ENCODE measurements around the gene KCNV2. TPM values are rescaled to one million over a fixed set of nuclear protein-coding genes. Genes with fewer than 3 reads are reported as not detected.

The KCNV2 gene
- total RNA-seq, 1 donor from 2014 or later: not detected

DNA sequence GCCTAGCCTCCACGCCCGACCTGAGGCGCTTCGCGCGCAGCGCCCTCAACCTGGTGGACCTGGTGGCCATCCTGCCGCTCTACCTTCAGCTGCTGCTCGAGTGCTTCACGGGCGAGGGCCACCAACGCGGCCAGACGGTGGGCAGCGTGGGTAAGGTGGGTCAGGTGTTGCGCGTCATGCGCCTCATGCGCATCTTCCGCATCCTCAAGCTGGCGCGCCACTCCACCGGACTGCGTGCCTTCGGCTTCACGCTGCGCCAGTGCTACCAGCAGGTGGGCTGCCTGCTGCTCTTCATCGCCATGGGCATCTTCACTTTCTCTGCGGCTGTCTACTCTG is 1.4 kb downstream of the KCNV2 start:
- DNase-seq (ENCODE audit: low spot score): no peak

DNA sequence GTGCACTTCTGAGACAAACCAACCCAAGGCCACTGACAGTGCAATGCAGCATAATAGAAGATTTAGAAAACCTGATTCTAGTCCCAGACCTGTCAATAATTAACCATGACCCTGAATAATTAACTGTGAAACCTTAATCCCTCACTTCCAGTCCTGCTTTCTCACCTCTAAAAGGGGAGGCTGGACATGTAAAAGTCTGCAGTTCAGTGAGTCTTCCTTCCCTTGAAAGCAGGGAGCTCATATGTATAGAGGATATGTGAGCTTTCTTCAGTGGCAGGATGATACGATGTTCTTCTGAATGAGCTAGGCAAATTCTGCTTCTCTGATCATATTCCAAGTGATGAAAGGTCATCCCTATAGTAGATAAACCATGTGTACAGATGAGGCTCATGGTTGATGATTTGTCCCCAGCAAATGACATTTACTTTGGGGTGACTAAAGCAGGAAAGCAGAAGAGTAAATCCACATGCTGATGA is 2.9 kb downstream of the KCNV2 start:
- DNase-seq (ENCODE audit: low spot score): no peak

DNA sequence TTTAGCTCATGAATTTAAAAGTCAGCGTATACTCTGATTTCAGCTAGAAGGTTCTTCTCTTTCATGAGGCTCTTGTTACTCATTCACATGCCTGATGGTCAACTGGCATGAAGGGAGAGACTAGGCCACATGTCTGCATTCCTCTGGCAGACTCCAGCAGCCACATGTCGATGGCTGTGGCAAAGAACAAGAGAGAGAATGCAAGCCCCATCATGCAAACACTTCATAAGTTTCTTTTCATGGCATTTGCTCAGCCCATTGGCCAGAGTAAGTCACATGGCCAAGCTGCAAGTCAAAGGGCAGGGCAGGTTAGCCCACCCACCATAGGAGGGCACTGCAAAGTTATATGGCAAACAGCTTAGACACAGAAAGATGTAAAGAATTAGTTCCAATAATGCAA is 5.4 kb downstream of the KCNV2 start:
- DNase-seq (ENCODE audit: low spot score): no peak

DNA sequence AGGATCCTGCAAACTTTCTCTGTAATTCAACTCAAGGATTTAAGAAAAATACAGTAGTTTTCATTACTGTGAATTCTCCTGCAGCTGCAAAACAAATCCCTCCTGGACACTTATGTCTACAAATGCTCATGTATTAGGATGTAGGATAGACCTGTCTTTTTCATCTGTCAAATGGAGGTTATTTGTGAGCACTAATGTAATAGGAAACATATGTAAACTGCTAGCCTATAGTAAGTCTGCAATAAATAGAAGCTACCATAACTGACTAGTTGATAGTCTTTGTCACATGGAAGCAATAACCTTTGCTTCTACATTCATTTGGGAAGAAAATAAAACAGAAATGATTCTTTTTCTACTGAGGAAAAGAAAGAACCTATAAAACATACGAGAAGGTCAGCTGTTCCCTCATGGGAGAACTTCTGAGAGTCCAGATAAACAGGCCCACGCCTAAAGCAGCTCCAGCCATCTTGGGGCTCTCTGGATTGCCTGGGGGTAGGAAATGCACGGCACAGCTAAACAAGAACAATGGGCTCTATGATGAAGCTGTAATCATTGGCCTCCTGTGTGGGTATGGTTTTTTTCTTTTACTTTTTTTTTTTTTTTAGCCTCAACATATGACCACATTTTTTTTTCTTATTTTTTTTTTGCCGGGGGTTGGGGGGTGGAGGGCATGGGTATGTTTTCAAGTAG is 6.2 kb downstream of the KCNV2 start:
- no peak for DNase-seq (ENCODE audit: low spot score)

DNA sequence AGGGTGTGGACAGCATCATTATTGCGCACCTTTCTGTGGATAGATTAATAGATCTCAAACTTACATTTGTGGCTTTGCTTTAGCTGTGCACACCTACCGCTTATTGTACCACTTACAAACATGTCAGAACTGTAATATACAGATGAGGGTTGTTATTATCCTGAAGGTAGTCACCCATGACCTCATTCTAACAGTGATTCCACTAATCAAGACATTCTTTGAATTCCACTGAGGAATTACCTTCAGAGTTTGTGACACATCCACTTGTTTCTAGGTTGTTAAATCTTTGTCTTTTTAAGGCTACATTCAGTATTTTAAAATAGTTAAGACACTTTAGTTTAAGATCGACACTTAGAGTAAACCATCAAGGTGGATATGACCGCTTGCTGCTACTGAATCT is 7.8 kb downstream of the KCNV2 start:
- no peak for DNase-seq (ENCODE audit: low spot score)

DNA sequence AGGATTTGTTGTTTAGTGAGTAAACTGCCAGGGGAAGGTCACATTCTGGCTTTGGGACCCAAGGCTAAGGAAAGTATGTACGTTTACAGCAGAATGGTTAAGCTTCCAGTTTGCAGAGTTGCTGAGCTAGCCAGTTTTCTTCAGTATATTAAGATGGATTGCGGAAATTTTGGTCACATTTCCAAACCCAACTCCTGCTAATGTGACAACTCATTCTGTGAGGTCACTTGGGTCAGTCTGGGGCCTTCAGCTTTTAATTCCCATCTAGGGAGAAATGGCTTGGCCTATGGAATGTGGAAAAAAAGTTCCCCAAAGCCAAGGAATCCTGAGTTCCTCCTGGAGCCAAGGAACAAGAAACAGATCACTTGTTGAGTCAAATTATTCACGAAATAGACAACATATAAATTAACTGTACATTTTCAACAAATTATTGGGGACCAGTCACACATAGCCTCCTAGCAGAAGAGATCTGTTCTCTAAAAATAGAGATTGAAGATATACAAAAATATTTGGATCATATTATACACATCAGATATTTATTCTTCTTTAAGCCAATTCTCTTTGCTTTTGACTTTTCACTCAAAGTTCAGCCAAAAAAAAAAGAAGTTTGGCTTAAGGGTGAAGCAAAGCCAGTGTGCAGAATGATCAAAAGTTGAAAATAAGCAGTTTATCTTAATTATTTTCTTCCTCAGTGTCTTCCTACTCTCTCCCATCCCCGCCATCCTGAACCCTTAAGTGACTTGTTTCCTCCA is 8.8 kb downstream of the KCNV2 start:
- no peak for DNase-seq (ENCODE audit: low spot score)

DNA sequence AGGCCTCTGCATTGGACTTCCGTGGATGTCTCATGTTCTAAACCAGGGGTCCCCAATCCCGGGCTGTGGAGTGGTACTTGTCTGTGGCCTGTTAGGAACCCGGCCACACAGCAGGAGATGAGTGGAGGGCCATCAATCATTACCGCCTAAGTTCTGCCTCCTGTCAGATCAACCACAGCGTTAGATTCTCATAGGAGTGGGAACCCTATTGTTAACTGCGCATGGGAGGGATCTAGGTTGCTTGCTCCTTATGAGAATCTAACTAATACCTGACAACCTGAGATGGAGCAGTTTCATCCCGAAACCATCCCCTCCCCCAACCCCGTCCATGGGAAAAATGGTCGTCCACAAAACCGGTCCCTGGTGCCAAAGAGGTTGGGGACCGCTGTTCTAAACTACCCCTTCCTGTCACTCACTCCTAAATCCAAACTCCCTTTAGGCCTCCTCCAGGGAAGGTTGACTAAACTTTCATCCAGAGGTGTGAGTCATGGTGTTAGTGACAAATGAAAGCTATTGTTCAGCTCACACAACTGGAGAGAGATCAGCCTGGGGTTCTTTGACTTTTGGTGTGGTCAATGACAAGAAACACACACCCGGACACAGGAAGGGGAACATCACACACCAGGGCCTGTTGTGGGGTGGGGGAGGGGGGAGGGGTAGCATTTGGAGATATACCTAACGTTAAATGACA is 9.5 kb downstream of the KCNV2 start:
- DNase-seq (ENCODE audit: low spot score): no peak

DNA sequence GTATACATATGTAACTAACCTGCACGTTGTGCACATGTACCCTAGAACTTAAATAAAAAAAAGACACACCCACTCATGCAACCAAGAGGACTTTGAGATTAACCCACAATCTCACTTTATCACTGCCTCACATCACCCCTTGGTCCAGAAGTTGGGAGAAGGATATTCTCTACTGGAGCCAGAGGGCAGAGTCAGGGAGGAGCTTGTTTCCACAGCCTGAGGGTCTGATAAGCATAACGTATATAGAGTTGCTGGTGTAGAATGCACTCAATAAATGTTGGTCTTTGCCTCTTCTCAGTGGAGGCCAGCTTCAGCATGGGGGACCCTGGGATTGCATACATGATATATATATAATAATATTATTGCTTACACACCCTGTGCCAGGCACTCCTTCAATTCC is 10.1 kb downstream of the KCNV2 start:
- no peak for DNase-seq (ENCODE audit: low spot score)

DNA sequence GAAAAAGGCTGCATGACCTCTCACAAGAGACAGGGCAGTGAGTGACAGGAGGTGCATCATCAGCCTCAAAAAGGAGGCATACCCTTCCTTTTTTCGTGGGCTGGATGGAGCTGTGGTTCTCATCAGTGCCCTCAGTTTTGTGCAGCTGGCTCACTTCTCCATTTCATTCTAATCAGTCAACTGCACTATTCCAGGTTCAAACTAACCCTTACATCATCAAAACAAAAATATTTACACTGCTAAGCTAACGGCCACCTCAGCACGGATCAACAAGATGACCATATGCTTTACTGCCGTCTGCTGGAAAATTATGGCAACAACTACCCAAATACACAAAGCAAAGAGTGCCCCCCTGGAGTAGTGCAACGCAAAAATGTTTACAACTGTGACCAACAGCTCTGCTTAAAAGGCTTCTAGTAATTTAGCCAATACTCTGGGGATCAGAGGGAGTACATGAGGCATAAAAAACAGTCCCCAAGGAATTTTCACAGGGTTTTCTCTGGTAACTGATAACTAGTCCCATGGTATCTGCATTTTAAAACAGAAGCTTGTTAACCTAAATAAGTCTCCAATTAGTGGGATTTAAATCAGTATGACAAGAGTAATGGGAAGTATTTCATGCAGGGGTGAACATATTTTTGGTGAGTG is 10.8 kb downstream of the KCNV2 start:
- DNase-seq (ENCODE audit: low spot score): no peak

DNA sequence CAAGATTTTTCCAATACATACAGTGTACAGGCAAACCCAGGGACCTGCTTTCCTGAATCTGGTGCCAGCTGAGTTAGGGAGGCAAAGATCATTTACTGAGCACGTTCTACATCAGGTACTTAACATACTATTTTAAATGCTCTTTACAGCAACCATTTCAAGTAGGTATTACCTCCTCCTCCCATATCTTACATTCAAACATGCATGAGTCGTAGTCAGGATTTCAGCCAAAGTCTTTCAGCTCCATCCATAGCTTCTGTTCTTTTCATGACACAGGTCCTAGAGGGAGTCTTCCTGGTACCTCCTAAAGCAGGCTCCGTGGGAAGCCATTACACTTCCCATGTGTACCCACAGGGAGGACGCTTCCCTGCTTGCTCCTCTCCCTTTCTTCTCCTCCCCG is 11.7 kb downstream of the KCNV2 start:
- DNase-seq (ENCODE audit: low spot score): no peak

DNA sequence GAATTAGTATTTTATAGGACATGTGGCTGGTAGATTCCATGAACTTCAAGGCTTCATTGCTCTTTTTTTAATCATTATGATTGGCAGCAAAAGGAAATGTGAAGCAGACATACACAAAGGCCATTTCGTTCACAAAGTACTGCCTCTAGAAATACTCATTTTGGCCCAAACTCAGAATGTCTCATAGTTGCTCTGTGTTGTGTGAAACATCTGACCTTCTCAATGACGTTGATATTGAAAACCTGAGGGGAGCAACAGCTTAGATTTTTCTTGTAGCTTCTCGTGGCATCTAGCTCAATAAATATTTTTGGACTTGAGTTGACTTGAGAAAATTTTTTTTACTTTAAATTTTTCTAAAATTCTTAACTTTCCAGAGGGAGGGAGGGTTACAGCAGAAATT is 12.4 kb downstream of the KCNV2 start:
- no peak for DNase-seq (ENCODE audit: low spot score)

DNA sequence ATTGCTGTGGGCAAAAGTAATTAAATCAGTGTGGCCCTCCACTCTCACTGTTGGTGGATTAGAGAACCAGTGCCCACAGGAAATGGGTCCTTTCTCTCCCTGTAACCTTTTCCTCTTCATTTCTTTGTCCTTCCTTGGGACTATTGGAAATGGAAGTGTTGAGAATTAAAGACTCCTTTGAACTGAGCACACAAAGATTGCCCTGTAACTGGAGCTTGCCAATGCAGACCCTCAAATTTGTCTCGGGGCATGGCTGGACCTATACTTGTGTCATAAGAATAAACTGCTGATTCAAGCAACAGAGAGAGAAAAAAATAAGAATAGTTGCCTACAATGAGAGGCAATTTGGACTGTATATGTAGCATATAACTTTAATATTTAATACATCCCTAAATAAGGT is 13.7 kb downstream of the KCNV2 start:
- no peak for DNase-seq (ENCODE audit: low spot score)

DNA sequence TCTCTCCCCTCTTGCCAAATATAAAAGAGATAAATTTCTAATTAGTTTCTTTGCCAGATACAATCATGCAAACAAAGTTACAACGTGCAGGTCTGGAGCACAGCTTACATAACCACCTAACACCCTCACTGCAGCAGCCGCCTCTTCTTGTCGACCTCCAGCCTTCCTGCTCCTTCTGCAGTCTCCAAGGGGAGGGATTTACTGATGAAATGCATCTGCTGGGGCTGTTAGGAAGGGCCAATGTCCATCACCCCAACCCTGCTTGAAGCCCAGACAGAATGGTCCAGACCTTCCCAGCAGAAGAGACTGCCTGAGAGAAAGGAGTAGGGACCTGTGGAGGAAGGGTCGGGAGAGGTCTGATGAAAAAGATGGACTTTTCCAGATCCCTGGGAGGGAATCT is 15.2 kb downstream of the KCNV2 start:
- DNase-seq (ENCODE audit: low spot score): no peak

DNA sequence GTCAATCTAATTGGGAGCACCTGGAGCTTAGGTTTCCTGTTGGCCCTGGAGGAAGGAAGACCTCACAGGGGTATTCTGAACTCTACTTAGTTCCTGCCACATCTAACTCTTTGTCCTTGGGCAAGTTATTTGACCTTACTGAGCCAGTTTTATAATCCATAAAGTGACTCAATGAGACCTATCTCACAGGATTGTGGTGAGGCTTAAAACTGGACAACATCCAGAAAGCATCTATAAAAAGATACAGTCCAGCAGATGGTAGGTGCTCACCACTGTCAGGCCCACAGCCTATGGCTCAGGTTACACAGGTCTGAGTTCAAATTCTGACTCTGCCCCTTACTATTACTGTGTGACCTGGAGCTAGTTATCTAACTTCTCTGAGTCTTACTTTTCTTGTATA is 23.3 kb downstream of the KCNV2 start:
- DNase-seq (ENCODE audit: low spot score): no peak

DNA sequence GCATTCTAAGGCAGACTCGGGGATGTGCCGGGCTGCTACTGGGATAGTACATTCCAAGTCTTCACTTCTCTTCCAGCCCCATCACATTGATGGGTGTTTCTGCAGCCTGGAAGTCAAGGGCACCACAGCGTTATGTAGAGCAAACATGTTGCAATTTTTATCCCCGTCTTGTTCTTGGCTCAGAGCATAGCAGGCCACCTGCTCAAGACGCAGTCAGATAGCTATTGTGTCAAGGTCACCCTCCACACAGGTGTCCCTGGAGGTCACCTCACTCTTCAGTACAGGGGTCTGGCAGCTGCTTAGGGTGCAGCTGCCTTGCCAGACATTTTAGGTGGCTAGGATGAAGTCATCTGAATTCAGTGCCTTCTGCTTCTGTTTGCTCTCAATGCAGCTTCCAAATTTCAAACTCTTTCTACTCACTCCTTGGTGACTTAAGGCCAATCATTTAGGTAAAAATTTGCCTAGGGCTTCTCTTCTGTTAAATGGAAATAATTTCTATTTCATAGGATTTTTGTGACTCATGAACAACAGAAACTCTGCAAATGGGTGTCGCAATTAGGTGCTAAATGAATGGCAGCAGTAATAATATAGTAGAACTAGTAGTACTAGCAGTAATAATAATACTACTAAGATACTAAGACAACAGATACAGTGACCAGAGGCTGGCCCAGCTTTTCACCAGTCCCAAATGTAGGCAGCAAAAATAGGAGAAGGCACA is 24.3 kb downstream of the KCNV2 start:
- DNase-seq (ENCODE audit: low spot score): no peak

DNA sequence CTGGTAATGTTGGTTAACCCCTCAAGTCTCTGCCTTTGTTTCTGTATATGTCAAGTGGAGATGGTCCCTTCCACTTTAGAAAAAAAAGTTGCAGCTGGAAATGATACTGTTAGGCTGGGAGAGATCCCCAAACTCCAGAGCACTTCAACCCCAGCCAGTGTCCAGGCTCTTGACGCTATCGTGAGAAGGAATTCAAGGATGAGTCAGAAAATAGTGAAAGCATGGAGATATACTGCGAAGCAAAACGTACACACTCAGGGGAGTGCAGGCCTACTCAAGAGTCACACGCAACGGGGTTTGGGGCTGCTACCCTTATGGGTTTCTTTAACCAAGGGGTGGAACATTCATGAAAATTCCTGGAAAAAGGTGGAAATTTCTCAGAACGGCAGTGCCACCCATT is 24.9 kb downstream of the KCNV2 start:
- DNase-seq (ENCODE audit: low spot score): no peak

DNA sequence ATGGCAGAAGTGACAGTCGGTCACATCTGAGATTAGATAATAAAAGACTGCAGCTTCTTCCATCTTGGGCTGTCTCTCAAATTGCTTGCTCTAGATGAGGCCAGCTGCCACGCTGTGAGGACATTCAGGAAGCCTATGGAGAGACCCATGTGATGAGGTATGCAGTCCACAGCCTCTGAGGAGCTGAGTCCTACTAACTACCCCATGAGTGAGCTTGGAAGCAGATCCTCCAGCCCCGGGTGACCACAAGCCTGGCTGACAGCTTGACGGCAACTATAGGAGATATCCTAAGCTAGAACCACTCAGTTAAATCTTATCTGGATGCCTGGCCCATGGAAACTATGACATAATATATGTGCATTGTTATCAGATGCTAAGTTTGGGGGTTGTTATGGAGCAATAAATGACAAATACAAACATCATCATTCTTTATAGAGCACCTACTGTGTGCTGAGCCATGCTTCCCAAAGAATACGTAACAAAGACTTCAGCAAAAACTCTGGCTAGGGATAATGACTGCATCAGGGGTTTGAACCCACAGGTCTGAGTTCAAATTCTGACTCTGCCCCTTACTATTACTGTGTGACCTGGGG is 26.7 kb downstream of the KCNV2 start:
- no peak for DNase-seq (ENCODE audit: low spot score)

DNA sequence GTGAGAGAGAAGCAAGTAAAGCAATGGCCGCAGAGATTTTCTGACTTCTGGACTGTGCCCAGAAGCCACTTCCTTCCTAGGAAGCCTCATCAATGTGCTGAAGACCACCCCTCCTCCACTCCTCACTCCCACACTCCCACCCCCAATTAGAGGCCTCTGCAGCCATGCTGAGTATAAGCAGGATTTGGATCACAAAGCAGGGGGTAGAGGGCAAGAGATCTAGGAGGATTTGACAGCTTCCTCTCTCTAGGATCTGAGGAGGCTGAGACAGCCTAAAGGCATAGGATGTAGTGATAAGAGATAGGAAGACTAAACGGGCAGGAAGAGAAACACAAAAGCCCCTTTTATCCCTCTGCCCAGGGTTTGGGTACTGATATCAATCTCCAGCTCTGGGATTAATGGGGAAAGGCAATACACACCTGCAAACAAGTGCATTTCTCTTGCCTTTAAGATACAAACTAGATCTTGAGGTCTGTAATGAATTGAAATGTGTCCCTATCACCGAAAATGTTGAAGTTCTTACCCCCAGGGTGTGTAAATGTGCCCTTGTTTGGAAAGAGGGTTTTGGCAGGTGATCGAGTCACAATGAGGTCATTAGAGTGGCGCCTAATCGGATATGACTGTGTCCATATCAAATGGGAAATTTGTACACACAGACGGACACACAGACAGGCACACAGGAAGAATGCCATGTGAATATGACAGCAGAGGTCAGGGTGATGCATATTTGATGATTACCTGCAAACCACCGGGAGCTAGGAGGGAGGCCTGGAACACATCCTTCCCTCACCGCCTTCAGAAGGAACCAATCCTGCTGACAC is 28.5 kb downstream of the KCNV2 start:
- no peak for DNase-seq (ENCODE audit: low spot score)

DNA sequence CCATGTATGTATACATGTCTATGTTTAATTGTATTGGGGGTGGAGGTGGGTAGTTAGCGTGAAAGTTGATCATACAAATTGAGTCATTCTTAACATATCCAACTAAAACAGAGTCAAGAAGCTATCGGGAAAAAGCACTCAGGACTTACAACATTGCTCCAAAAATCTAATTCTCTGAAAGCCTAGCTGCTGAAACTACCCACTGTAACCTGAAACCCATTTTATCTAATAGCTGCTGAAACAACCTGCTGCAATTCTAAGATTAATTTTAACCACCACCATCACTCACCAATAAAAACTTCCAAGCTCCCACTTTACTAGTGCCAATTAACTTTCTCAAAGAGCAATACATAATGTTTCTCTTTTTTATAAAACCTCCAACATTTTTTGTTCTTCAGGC is 32.2 kb downstream of the KCNV2 start:
- DNase-seq (ENCODE audit: low spot score): no peak

DNA sequence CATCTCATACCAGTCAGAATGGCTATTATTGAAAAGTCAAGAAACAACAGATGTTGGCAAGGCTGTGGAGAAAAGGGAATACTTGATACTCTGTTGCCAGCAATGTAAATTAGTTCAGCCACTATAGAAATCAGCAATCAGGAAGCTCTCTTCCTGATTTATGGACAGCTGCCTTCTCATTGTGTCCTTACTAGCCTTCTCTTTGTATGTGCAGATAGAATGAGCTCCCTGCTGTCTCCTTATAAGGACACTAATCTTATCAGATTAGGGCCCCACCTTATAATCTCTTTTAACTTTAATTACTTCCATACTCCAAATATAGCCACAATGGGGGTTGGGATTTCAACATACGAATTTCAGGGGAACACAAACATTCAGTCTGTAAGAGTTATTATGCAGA is 38.0 kb downstream of the KCNV2 start:
- DNase-seq (ENCODE audit: low spot score): no peak
